ENCODE data around the gene AGAP3. TPM values are rescaled to one million over a fixed set of nuclear protein-coding genes. Genes with fewer than 3 reads are reported as not detected.
A peak's percentile ranks its signal among the peaks of the same experiment; 100 is the strongest.

The AGAP3 gene
- total RNA-seq, 2 donors from 2014 or later, result 50.8 to 79.2 TPM

GRCh38 chr7:151065516-151065915 lies 20.8 kb upstream of the AGAP3 start:
- no peaks in the 10 kb centered on the region for H3K9me3 ChIP-seq
- no peak overlapping the region for H3K9ac ChIP-seq (ENCODE audit: low read depth in 2 of 2, low read length in 2 of 2)
- no peaks in the 10 kb centered on the region for H3K27me3 ChIP-seq
- peaks cover 14% of the 10 kb centered on the region for H3K4me1 ChIP-seq
- no peak for DNase-seq
- TF ChIP-seq CTCF (IDR thresholded peaks at IDR 0.05), result no peak
- intact Hi-C loops (cut with DNase I), result no loop called here
- H3K4me3 ChIP-seq, result no peak overlapping the region
- peaks cover 6% of the 10 kb centered on the region for H3K36me3 ChIP-seq
- H3K27ac ChIP-seq, result no peak overlapping the region

- intact Hi-C loops (cut with DNase I), result no loop called here
- Histone ChIP-seq H3K27me3 (no peaks in the 10 kb centered on the region), H3K9ac (ENCODE audit: low read depth in 2 of 2, low read length in 2 of 2) (no peak overlapping the region), H3K4me3 (no peak overlapping the region), H3K4me1 (peaks cover 5% of the 10 kb centered on the region), H3K9me3 (no peaks in the 10 kb centered on the region), H3K36me3 (peaks cover 12% of the 10 kb centered on the region), H3K27ac (no peak overlapping the region)
- no peak for DNase-seq
- TF ChIP-seq CTCF (IDR thresholded peaks at IDR 0.05), result no peak
Observed at GRCh38 chr7:151066273-151066974, 19.9 kb upstream of the AGAP3 start.

- peaks cover 12% of the 10 kb centered on the region for H3K36me3 ChIP-seq
- no peaks in the 10 kb centered on the region for H3K27me3 ChIP-seq
- intact Hi-C loops (cut with DNase I), result no loop called here
- no peaks in the 10 kb centered on the region for H3K4me1 ChIP-seq
- no peak overlapping the region for H3K4me3 ChIP-seq
- H3K27ac ChIP-seq, result no peak overlapping the region
- no peak for DNase-seq
- H3K9ac ChIP-seq (ENCODE audit: low read depth in 2 of 2, low read length in 2 of 2), result no peak overlapping the region
- H3K9me3 ChIP-seq, result no peaks in the 10 kb centered on the region
- TF ChIP-seq CTCF (IDR thresholded peaks at IDR 0.05), result no peak
Observed at GRCh38 chr7:151068069-151068773, 18.1 kb upstream of the AGAP3 start.

- Histone ChIP-seq H3K4me1 (no peaks in the 10 kb centered on the region), H3K9me3 (no peaks in the 10 kb centered on the region), H3K27ac (no peak overlapping the region), H3K9ac (ENCODE audit: low read depth in 2 of 2, low read length in 2 of 2) (peak overlapping the region in 1 of 2 donors; percentile 2), H3K4me3 (no peak overlapping the region), H3K36me3 (peaks cover 21% of the 10 kb centered on the region), H3K27me3 (no peaks in the 10 kb centered on the region)
- intact Hi-C loops (cut with DNase I), result no loop called here
- no peak for DNase-seq
- no peak for TF ChIP-seq CTCF (IDR thresholded peaks at IDR 0.05)
Observed at GRCh38 chr7:151069841-151070573, 16.3 kb upstream of the AGAP3 start.

- Histone ChIP-seq H3K9ac (ENCODE audit: low read depth in 2 of 2, low read length in 2 of 2) (no peak overlapping the region), H3K36me3 (peaks cover 26% of the 10 kb centered on the region), H3K27ac (no peak overlapping the region), H3K27me3 (no peaks in the 10 kb centered on the region), H3K4me1 (no peaks in the 10 kb centered on the region), H3K9me3 (no peaks in the 10 kb centered on the region), H3K4me3 (no peak overlapping the region)
- no peak for TF ChIP-seq CTCF (IDR thresholded peaks at IDR 0.05)
- intact Hi-C loops (cut with DNase I), result no loop called here
- no peak for DNase-seq
Observed at GRCh38 chr7:151070574-151070960, 15.7 kb upstream of the AGAP3 start.

Data from colonic mucosa (tissue), 4 donors.